ENCODE results near the gene TICRR. TPM values are rescaled to one million over a fixed set of nuclear protein-coding genes. Genes with fewer than 3 reads are reported as not detected.

The TICRR gene
- total RNA-seq, 2 experiments from 2014 or later = 28.8 to 29.8 TPM

- CTCF ChIA-PET = no interaction called here
- DNase-seq = no peak
- H3K36me3 Mint-ChIP-seq (ENCODE audit: low read depth) = no peaks in the 10 kb centered on the region
Measured at GRCh38 chr15:89640245-89640644, 65.0 kb downstream of the TICRR start.

DNA sequence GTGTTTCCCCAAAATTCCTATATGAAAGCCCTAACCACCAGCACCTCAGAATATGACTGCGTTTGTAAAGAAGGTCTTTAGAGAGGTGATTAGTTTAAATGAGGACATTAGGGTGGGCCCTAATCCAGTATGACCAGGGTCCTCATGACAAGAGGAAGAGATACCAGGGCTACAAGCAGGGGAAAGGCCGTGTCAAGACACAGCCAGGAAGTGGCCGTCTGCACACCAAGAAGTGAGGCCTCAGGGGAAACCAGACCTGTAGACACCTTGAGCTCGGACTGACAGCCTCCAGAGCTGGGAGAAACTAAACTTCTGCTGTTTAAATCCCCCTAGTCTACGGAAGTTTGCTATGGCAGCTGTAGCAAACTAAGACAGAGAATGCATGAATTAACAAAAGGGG is 65.8 kb downstream of the TICRR start:
- Mint-ChIP-seq H3K27ac (no peak overlapping the region), H3K4me3 (no peak overlapping the region), H3K27me3 (no peaks in the 10 kb centered on the region), H3K36me3 (ENCODE audit: low read depth) (no peaks in the 10 kb centered on the region), H3K4me1 (no peaks in the 10 kb centered on the region), H3K9me3 (peaks cover 3% of the 10 kb centered on the region)
- POLR2A ChIA-PET = interaction anchor here (0.6 kb wide), 1 partner anchor 1439 kb away, joined by 4 read pairs; no protein-coding TSS in a partner anchor
- no peak for DNase-seq
- CTCF ChIA-PET = interaction anchor here (0.7 kb wide), 1 partner anchor 29 kb away, joined by 3 read pairs; no protein-coding TSS in a partner anchor

More at GRCh38 chr15:89640245-89640644, 65.0 kb downstream of the TICRR start:
- H3K27me3 Mint-ChIP-seq = no peaks in the 10 kb centered on the region
- H3K4me3 Mint-ChIP-seq = no peak overlapping the region
- POLR2A ChIA-PET = no interaction called here
- H3K4me1 Mint-ChIP-seq = no peaks in the 10 kb centered on the region
- H3K9me3 Mint-ChIP-seq = peaks cover 5% of the 10 kb centered on the region
- H3K27ac Mint-ChIP-seq = no peak overlapping the region

DNA sequence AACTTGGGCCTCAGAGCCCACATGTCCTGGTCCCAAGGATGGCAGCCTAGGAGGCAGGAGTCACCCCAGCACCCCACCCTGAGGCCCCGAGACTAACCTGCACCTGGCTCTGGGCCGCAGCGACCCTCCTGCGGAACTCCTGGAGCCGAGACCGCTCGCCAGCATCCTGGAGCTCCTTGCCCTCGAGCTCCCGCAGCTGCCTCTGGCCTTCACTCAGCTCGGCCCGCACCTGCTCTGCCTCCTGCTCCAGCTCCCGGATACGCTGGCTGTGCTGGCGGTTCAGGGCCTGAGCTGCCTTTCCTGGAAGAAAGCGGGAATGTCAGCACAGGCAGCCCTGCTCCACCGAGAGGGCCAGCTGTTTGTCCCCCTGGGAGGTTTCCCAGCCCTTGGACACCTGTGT is 66.8 kb downstream of the TICRR start:
- no peak for DNase-seq
- ChIA-PET POLR2A (no interaction called here), CTCF (no interaction called here)
- Mint-ChIP-seq H3K27me3 (no peaks in the 10 kb centered on the region), H3K4me1 (peaks cover under 1% of the 10 kb centered on the region), H3K9me3 (peaks cover 3% of the 10 kb centered on the region), H3K4me3 (no peak overlapping the region), H3K27ac (no peak overlapping the region), H3K36me3 (ENCODE audit: low read depth) (no peaks in the 10 kb centered on the region)

DNA sequence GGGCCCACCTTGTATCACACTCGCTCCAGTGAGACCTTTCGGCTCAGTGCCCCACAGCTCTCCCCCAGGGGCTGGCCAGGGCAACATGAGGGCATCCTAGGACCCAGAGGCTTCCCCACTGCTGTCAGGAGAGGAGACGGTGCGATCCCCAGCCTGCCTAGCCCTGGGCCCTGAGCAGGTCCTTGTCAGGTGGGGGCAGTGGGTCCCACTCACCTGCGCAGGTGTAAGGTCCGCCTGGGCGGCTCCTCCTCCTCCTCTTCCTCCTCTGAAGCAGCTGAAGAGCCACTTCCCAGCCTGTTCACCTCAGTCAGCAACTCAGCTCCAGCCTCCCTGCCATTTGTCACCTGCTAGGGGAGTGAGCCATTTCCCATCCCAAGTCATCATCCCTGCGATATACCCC is 70.4 kb downstream of the TICRR start:
- Mint-ChIP-seq H3K27me3 (no peaks in the 10 kb centered on the region), H3K4me1 (peaks cover 3% of the 10 kb centered on the region), H3K27ac (no peak overlapping the region), H3K4me3 (no peak overlapping the region), H3K9me3 (no peaks in the 10 kb centered on the region), H3K36me3 (ENCODE audit: low read depth) (no peaks in the 10 kb centered on the region)
- POLR2A ChIA-PET = interaction anchor here (0.6 kb wide), 2 partner anchors 20 to 552 kb away, joined by 3 to 7 read pairs; no protein-coding TSS in a partner anchor
- CTCF ChIA-PET = interaction anchor here (1.1 kb wide), 1 partner anchor 18 kb away, joined by 3 read pairs; no protein-coding TSS in a partner anchor
- DNase-seq = no peak

GRCh38 chr15:89646416-89647141 is 71.3 kb downstream of the TICRR start:
- POLR2A ChIA-PET = interaction anchor here (0.6 kb wide), 1 partner anchor 551 kb away, joined by 7 read pairs; no protein-coding TSS in a partner anchor
- Mint-ChIP-seq H3K27ac (no peak overlapping the region), H3K4me1 (peaks cover 3% of the 10 kb centered on the region), H3K27me3 (no peaks in the 10 kb centered on the region), H3K9me3 (no peaks in the 10 kb centered on the region), H3K4me3 (no peak overlapping the region), H3K36me3 (ENCODE audit: low read depth) (no peaks in the 10 kb centered on the region)
- no peak for DNase-seq
- CTCF ChIA-PET = interaction anchor here (0.6 to 1.1 kb wide), 2 partner anchors 19 to 53 kb away, joined by 3 read pairs; no protein-coding TSS in a partner anchor

DNA sequence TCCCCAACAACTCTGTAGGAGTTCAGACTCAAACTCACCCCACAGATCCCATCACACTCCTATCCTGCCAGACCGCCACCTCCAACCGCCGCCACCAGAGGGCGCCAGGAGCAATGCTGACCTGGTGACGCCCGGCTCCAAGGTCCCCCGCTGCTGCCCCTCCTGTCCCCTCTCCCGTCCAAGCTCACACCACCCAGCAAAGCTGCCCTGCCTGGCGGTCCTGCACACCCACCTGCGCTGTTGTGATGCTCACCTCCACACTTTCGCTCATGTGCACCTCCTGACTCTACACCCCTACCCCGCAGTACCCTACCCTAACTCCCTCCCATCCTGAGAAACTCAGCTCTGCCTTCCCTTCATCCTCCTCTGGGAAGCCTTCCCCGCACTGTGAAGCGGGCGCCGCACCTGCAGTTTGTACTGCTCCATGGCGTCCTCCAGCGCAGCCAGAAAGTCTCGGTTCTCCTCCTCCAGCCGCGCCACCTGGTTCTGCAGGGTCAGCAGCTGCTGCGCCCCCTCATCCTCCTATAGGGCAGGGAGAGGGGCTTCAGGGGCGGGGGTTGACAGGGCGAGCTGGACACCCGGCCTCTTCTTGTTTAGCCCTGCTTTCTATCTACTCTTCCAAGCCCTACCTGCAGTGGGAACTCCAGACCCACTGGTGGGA is 72.1 kb downstream of the TICRR start:
- no peak overlapping the region for H3K4me3 Mint-ChIP-seq
- no peaks in the 10 kb centered on the region for H3K9me3 Mint-ChIP-seq
- H3K27me3 Mint-ChIP-seq = no peaks in the 10 kb centered on the region
- no peak overlapping the region for H3K27ac Mint-ChIP-seq
- ChIA-PET POLR2A (no interaction called here), CTCF (interaction anchor here (0.7 kb wide), 1 partner anchor 359 kb away, joined by 3 read pairs; no protein-coding TSS in a partner anchor)
- peak; percentile 71 for DNase-seq
- H3K36me3 Mint-ChIP-seq (ENCODE audit: low read depth) = no peaks in the 10 kb centered on the region
- H3K4me1 Mint-ChIP-seq = peaks cover 3% of the 10 kb centered on the region

DNA sequence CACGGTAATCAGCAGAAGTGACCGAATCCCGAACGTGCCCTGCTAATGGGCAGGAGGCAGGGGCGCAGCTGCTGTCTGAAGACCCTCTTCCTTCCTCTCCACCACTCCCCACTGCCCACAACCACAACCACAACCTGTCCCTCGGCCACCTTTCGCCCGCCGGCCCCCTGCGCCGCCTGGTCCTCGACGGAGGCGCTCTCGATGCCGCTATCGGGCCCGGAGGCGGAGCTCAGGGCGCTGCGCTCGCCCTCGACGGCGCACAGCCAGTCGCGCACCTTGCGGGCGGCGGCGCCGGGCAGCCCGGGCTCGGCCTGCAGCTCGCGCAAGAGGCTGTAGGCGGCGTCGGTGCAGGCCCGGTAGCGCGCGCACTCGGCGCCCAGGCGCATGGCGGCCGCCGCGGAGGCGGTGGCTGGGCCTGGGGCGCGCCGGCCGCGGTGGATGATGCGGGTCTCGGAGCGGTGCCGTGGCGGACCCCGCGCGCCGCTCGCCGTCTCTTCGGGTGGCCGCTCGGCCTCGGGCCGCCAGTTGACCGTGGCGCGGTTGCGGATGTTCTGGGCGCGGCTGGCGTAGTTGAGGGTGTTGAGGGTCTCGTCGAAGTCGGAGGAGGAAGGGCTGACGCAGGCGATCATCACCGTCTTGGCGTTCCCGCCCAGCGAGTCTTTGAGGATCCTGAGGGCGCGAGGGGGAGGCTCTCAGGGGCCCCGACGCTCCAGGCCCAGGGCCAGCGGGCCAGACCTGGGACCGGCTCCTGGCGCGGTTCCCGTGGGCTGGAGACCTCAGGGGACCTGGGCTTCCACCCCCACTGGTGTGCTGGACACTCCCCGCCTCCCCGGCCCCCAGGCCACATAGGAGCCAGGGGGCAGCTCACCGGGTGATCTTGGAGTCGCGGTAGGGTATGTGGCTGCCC is 73.1 kb downstream of the TICRR start:
- CTCF ChIA-PET = no interaction called here
- H3K9me3 Mint-ChIP-seq = no peaks in the 10 kb centered on the region
- no peak for DNase-seq
- H3K36me3 Mint-ChIP-seq (ENCODE audit: low read depth) = no peaks in the 10 kb centered on the region
- H3K27me3 Mint-ChIP-seq = peaks cover 4% of the 10 kb centered on the region
- H3K4me1 Mint-ChIP-seq = peaks cover 3% of the 10 kb centered on the region
- POLR2A ChIA-PET = no interaction called here
- H3K27ac Mint-ChIP-seq = no peak overlapping the region
- H3K4me3 Mint-ChIP-seq = no peak overlapping the region

DNA sequence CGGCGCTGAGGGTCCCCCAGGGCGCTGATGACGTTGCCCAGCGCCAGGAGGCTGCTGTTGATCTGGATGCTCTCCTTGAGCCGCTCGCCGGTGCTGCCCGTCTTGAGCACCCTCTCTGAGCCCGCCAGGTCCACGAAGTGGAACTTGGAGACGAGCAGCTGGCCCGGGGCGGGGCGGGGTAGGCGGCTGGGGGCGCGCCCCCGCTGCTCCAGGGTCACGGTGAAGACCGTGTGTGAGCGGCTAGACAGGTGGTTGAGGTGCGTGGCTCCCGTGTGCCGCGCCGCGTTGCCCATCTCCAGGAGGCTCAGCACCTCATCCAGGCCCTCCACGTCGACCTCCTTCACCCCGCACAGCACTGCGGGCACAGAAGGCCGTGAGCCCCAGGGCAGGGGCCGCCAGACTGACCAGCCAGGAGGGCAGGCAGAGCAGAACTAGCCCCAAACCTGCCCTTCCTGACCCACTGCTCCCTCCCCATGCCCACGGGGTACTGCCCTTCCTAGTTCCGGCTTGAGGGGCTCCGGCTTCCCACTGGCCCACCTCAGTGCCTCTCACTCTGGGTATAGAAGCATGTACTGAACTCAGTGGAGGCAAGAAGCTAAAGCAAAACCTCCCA is 73.8 kb downstream of the TICRR start:
- Mint-ChIP-seq H3K4me3 (no peak overlapping the region), H3K27ac (no peak overlapping the region), H3K27me3 (peaks cover 6% of the 10 kb centered on the region), H3K36me3 (ENCODE audit: low read depth) (no peaks in the 10 kb centered on the region), H3K9me3 (no peaks in the 10 kb centered on the region), H3K4me1 (peaks cover 3% of the 10 kb centered on the region)
- CTCF ChIA-PET = interaction anchor here (0.6 kb wide), 1 partner anchor 63 kb away, joined by 3 read pairs; no protein-coding TSS in a partner anchor
- DNase-seq = no peak
- POLR2A ChIA-PET = no interaction called here

DNA sequence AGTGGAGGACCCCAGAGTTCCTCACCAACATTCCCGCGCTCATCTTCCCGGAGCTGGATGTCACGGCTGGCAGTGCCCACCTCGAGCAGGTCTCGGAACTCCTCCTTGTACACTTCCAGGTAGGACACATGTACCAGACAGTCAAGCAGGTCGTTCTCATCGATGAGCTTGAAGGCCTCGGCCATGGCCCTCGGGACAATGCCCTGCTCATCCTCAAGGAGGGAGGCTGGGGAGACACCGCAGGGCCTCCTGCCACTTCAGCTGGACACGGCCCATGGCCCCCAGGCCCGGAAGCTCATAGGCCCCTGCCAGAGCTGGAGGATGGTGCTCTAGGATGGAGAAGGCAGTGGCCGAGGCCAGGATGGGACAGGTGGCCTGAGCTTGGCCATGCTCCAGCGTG is 74.4 kb downstream of the TICRR start:
- CTCF ChIA-PET = interaction anchor here (0.6 kb wide), 1 partner anchor 62 kb away, joined by 3 read pairs; no protein-coding TSS in a partner anchor
- Mint-ChIP-seq H3K36me3 (ENCODE audit: low read depth) (no peaks in the 10 kb centered on the region), H3K4me3 (no peak overlapping the region), H3K9me3 (no peaks in the 10 kb centered on the region), H3K4me1 (peaks cover 9% of the 10 kb centered on the region), H3K27ac (no peak overlapping the region), H3K27me3 (peaks cover 12% of the 10 kb centered on the region)
- no peak for DNase-seq
- POLR2A ChIA-PET = no interaction called here

GRCh38 chr15:89652131-89652530 is 76.9 kb downstream of the TICRR start:
- H3K9me3 Mint-ChIP-seq = no peaks in the 10 kb centered on the region
- H3K4me1 Mint-ChIP-seq = peaks cover 17% of the 10 kb centered on the region
- H3K27me3 Mint-ChIP-seq = peaks cover 30% of the 10 kb centered on the region
- no peak overlapping the region for H3K27ac Mint-ChIP-seq
- POLR2A ChIA-PET = no interaction called here
- CTCF ChIA-PET = no interaction called here
- H3K4me3 Mint-ChIP-seq = no peak overlapping the region
- peaks cover 2% of the 10 kb centered on the region for H3K36me3 Mint-ChIP-seq (ENCODE audit: low read depth)
- no peak for DNase-seq

- no peak for DNase-seq
- POLR2A ChIA-PET = no interaction called here
- Mint-ChIP-seq H3K9me3 (no peaks in the 10 kb centered on the region), H3K27ac (no peak overlapping the region), H3K36me3 (ENCODE audit: low read depth) (peaks cover 2% of the 10 kb centered on the region), H3K27me3 (peaks cover 33% of the 10 kb centered on the region), H3K4me3 (no peak overlapping the region), H3K4me1 (peaks cover 14% of the 10 kb centered on the region)
- CTCF ChIA-PET = no interaction called here
Measured at GRCh38 chr15:89652666-89653065, 77.4 kb downstream of the TICRR start.

DNA sequence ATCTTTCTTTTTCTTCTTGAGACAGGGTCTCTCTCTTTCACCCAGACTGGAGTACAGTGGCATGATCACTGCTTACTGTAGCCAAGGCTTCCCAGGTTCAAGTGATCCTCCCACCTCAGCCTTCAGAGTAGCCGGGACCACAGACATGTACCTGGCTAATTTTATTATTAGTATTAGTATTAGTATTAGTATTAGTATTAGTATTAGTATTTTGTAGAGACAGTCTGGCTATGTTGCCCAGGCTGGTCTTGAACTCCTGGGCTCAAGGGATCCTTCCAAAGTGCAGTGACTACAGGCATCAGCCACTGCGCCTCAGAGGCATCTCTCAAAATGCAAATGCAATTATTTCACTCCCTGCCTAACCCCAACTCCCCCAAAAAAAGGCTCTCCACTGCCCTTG is 78.3 kb downstream of the TICRR start:
- no peak for DNase-seq
- Mint-ChIP-seq H3K9me3 (no peaks in the 10 kb centered on the region), H3K4me1 (peaks cover 14% of the 10 kb centered on the region), H3K4me3 (no peak overlapping the region), H3K27ac (no peak overlapping the region), H3K27me3 (peaks cover 35% of the 10 kb centered on the region), H3K36me3 (ENCODE audit: low read depth) (peaks cover 2% of the 10 kb centered on the region)
- CTCF ChIA-PET = no interaction called here
- POLR2A ChIA-PET = no interaction called here
